ENCODE measurements around the gene BLZF1. TPM values are rescaled to one million over a fixed set of nuclear protein-coding genes. Genes with fewer than 3 reads are reported as not detected.
A peak's percentile ranks its signal among the peaks of the same experiment; 100 is the strongest.
"Not testable (repeated sequence)": the region's sequence is repeated elsewhere in the genome, so short reads cannot be mapped to it uniquely, and the experiment has no call there.

Gene BLZF1
- total RNA-seq, 1 donor from 2014 or later, result 21.8 TPM

DNA sequence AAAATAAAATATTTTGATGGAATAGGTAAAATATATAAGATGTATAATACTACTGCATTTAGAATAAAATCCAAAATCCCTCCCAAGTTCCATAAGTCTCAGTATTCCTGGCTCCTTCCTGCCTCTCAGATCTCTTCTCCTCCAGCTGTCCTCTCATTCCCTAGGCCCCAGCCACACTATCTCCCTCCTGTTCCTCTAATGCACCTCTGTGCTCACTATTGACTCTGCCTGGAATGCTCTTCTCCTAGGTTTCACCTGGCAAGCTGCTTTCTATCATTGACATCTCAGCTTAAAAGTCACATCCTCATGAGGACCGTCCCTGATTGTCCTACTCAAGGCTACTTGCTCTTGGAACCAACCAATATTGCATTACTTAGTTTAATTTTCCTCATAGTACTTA lies 7.6 kb upstream of the BLZF1 start:
- DNase-seq (ENCODE audit: extremely low read depth, low read depth, low spot score), result no peak

GRCh38 chr1:169361281-169361680 lies 6.7 kb upstream of the BLZF1 start:
- no peak for DNase-seq (ENCODE audit: extremely low read depth, low read depth, low spot score)

GRCh38 chr1:169363046-169363730 lies 4.8 kb upstream of the BLZF1 start:
- peak; percentile 42 for DNase-seq (ENCODE audit: extremely low read depth, low read depth, low spot score)

- DNase-seq (ENCODE audit: extremely low read depth, low read depth, low spot score), result no peak
These were observed 3.0 kb upstream of the BLZF1 start for GRCh38 chr1:169364948-169365347.

- DNase-seq (ENCODE audit: extremely low read depth, low read depth, low spot score), result no peak
These were observed 804 bp upstream of the BLZF1 start for GRCh38 chr1:169367096-169367685.

- peak; percentile 14 for DNase-seq (ENCODE audit: extremely low read depth, low read depth, low spot score)
These were observed 393 bp downstream of the BLZF1 start for GRCh38 chr1:169368406-169368769.

- DNase-seq (ENCODE audit: extremely low read depth, low read depth, low spot score), result no peak
These were observed 3.4 kb downstream of the BLZF1 start for GRCh38 chr1:169371404-169371803.

GRCh38 chr1:169381162-169381561 lies 13.2 kb downstream of the BLZF1 start:
- DNase-seq (ENCODE audit: extremely low read depth, low read depth, low spot score), result no peak

DNA sequence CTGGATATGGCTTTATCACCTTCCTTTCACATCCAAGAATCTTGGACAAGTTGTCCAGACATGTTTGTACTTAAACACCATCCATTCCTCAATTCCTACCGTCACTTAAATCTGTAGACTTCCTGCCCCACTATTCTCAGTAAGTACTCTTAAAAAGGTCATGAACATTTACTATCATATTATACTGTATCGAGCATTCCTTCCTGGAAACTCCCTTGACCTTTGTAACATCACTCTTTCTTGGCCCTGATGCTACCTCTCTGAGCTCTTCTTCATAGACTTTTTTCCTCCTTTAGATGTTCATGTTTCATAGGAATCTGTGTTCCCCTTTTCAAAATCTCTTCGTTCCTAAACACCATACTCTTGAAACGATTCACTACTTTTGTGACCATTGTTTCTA lies 15.5 kb downstream of the BLZF1 start:
- DNase-seq (ENCODE audit: extremely low read depth, low read depth, low spot score), result no peak

DNA sequence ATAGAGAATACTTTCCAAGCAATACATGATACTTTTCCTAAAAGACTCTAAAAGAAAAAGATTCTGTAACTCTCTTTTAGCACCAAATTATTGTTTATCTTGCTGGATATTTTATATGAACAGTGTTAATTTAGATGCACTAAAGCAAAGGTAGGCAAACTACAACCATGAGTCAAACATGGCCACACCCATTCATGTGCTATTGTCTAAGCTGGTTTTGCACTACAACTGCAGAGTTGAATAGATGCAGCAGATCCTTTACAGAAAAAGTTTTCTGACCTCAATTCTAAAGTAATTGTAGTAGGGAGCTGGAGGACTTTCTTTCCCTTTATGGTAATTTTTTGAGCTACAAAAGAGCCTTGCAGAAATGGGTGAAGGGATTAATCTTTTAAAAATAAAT lies 19.4 kb downstream of the BLZF1 start:
- no peak for DNase-seq (ENCODE audit: extremely low read depth, low read depth, low spot score)

DNA sequence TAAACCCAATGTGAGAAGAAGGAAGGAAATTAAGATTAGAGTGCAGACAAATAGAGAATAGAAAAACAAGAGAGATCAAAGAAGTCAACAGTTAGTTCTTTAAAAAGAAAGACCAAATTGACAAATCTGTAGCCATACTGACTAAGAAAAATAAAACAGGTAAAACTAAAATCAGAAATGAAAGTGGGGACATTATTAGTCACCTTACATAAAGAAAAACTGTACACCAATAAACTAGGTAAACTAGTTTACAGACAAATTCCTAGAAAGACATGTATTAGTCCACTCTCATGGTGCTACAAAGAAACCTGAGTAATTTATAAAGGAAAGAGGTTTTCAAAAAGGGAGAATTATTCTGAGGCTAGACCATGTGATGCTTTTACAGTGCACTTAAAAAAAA lies 22.3 kb downstream of the BLZF1 start:
- no peak for DNase-seq (ENCODE audit: extremely low read depth, low read depth, low spot score)

GRCh38 chr1:169392406-169392805 lies 24.4 kb downstream of the BLZF1 start:
- no peak for DNase-seq (ENCODE audit: extremely low read depth, low read depth, low spot score)

DNA sequence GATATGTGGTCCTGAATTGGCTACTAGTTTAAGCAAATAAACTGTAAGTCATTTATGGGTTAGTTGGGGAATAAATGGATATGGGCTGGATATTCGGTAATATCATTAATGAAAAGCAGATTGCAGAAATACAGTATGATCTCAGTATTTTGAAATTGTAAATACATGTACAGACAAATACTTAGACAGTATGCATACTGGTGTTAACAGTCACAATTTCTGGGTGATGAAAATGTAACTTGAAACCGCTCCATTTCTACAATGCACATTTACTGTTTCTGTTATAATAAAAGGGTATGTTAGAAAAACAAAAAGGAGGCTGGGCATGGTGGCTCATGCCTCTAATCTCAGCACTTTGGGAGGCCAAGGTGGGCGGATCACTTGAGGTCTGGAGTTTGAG lies 28.0 kb downstream of the BLZF1 start:
- no peak for DNase-seq (ENCODE audit: extremely low read depth, low read depth, low spot score)

GRCh38 chr1:169402578-169402977 lies 34.6 kb downstream of the BLZF1 start:
- not testable (repeated sequence) for DNase-seq (ENCODE audit: extremely low read depth, low read depth, low spot score)

GRCh38 chr1:169408340-169408739 lies 40.3 kb downstream of the BLZF1 start:
- DNase-seq (ENCODE audit: extremely low read depth, low read depth, low spot score), result not testable (repeated sequence)

DNA sequence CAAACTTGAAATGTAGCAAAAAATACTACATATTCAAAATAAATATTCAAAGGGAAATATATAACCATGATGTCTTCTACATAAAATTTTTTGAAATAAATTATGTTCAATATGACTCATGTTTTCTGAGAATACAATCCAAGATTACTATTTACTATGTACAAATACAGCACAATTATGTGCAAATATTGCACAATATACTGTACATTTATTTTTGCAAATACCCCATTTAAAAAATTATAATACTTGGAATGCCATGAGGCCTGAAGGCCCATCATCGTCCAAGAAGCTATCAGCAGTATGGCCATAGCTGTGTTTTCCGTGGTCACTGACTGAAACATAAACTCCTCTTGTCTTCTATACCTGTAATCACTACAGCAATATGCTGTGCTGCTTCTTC lies 47.0 kb downstream of the BLZF1 start:
- no peak for DNase-seq (ENCODE audit: extremely low read depth, low read depth, low spot score)

DNA sequence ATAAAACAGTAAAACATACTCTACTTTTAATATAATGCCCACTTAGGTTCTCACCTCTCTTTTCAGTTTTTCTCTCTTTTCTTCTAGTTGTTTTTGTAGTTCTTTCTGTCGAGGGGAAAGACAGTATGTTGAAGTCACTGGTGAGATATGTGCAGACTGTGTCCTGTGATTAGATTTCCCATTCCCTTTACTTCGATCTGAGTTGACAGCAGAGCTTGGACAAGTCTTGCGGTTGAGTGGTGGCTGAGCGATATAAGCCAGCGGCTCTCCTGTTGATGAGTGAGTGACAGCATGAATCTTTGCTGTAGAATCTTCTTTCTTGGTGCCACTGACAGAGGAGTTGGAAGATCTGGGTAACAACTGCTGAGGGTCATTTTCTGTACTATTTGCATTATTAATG lies 53.3 kb downstream of the BLZF1 start:
- no peak for DNase-seq (ENCODE audit: extremely low read depth, low read depth, low spot score)

- no peak for DNase-seq (ENCODE audit: extremely low read depth, low read depth, low spot score)
These were observed 58.2 kb downstream of the BLZF1 start for GRCh38 chr1:169426174-169426705.

- peak; percentile 7 for DNase-seq (ENCODE audit: extremely low read depth, low read depth, low spot score)
These were observed 59.2 kb downstream of the BLZF1 start, which contains the start of gene CCDC181 for GRCh38 chr1:169427081-169427641. Gene CCDC181 (minus strand): TSS chr1:169427474. CDS start chr1:169424927, 2,547 bp downstream.
